ENCODE data around the gene LRCH1. TPM values are rescaled to one million over a fixed set of nuclear protein-coding genes. Genes with fewer than 3 reads are reported as not detected.
"Not testable (repeated sequence)": the region's sequence is repeated elsewhere in the genome, so short reads cannot be mapped to it uniquely, and the experiment has no call there.

LRCH1 gene
- total RNA-seq, 2 experiments from 2014 or later, result 16.9 to 18.1 TPM

DNA sequence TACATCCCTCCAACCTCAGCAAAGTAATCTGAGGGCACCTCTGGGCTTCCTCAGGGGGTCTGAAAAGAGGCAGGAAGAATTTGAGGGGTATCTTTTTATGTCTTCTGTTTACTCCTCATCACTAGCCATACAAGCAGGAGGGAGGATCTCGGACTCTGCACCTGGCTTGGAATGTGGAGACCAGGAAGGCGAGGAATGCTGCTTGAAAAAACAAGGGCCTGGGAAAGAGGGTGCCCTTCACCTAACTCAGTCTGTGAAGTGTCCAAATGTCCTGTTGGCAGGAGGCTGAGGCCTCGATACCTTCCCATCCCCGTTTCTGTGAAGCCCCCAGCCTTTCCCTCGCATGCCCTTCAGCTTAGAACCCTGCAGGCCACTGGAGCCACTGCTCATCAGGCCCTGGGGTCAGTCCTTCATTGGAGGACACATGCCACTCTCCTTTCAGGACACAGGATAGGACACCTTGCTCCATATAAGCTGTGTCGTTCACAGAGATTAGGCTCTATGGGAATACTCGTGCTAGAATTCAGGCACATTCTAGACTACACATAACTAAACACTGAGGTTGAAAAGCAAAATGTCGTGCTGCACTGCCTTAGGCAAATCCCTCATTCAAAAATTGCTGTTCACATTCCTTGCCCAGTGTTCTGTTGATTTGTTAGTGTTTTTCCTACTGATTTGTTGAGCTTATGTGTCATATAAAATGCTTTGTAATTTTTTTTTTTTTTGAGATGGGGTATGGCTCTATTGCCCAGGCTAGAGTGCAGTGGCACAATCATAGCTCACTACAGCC is 194.3 kb downstream of the LRCH1 start:
- Mint-ChIP-seq H3K4me3 (no peak overlapping the region), H3K9me3 (no peaks in the 10 kb centered on the region), H3K36me3 (peaks cover 33% of the 10 kb centered on the region), H3K27me3 (no peaks in the 10 kb centered on the region), H3K4me1 (peaks cover 20% of the 10 kb centered on the region), H3K27ac (no peak overlapping the region)
- DNase-seq, result no peak

DNA sequence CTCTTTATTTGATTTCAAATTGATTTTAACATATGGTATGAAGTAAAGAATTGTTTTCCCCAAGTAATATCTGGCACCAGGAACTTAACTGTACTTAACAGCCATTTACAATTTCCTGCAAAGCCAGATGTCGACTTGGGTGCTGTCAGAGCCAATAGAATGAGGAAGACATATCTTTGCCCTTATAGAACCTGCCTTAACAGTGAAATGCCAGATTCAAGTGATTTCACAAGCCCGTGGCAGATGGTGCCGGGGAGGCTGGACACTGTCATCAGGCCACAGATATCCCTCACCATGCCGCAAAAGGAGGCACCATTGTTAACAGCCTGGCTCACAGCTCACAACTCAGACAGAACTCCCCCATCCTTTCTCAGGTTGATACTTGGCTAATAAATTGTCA is 195.3 kb downstream of the LRCH1 start:
- no peak for DNase-seq
- H3K27me3 Mint-ChIP-seq, result no peaks in the 10 kb centered on the region
- peaks cover 22% of the 10 kb centered on the region for H3K4me1 Mint-ChIP-seq
- H3K9me3 Mint-ChIP-seq, result no peaks in the 10 kb centered on the region
- no peak overlapping the region for H3K4me3 Mint-ChIP-seq
- H3K27ac Mint-ChIP-seq, result no peak overlapping the region
- H3K36me3 Mint-ChIP-seq, result peaks cover 33% of the 10 kb centered on the region

DNA sequence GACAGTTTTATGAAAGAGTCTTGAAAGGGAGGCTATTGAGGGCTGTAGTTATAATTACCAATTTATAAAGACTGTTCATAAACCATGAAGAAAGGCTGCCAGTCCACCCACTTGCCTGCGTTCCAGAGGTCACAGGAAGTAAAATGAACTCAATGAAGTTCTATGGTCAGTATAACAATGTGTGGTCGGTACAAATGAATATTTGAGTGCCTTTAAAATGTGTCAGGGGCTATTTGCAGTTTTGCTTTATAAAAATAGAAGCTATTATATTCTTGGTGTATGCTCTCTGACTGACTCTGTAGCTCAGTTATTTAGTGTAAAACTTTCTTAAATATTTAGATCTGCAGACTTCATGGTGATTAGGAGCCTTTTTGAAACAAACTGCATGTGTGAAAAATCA is 197.0 kb downstream of the LRCH1 start:
- Mint-ChIP-seq H3K36me3 (peaks cover 35% of the 10 kb centered on the region), H3K4me1 (peaks cover 22% of the 10 kb centered on the region), H3K9me3 (no peaks in the 10 kb centered on the region), H3K27me3 (no peaks in the 10 kb centered on the region), H3K4me3 (no peak overlapping the region), H3K27ac (no peak overlapping the region)
- DNase-seq, result no peak

DNA sequence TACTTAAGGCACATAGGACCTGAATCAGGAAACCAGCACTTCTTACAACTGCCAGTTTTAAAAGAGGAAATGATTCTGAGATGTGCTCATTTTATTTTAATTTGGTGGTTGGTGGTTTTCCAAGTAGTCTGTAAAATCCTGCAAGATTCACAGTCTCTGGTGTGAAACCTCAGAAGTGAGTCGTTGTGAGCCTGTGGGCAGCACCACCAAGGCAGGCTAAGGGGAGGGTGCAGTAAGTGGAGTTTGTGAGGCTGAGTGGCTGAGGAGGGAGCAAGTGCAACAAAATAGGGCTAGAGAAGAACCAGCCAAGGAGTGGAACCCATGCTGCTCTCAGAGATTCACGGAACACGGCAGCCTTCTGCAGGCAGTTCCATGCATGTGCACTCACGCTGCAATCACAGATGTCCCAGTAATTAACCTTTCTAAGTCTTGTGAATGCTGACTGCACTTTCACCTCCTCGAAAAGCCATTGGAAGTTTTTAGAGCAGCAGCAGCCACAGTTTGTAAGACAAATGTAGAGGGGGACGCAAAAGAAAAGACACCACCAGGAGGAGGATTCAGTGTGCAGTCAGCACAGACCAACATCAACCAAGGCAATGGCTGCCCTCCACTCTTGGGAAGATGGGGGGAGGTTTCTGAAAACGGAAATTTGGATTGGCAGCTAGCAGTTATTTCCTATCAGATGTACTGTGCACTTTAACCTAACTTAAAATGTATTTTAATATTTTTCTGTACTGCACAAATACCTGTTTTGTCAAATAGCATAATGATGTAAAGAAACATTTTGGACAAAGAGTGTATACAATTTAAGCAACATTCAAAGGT is 199.1 kb downstream of the LRCH1 start:
- Mint-ChIP-seq H3K9me3 (no peaks in the 10 kb centered on the region), H3K27me3 (no peaks in the 10 kb centered on the region), H3K36me3 (peaks cover 22% of the 10 kb centered on the region), H3K27ac (peak overlapping the region; percentile 77), H3K4me1 (peaks cover 22% of the 10 kb centered on the region), H3K4me3 (peak overlapping the region; percentile 4)
- DNase-seq, result peak; percentile 66

DNA sequence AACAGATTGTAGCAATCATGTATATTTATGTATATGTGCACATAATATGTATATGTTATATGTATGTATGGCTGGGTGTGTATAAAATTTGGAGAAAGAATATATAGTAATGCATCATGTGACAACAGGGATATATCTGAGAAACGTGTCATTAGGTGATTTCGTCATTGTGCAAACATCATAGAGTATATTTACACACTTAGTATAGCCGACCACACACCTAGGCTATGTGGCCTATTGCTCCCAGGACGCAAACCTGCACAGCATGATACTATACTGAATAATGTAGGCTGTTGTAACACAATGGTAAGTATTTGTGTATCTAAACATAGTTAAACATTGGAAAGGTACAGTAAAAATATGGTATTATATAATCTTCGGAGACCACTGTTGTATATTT is 200.2 kb downstream of the LRCH1 start:
- no peak overlapping the region for H3K4me3 Mint-ChIP-seq
- H3K9me3 Mint-ChIP-seq, result no peaks in the 10 kb centered on the region
- H3K4me1 Mint-ChIP-seq, result peaks cover 22% of the 10 kb centered on the region
- H3K36me3 Mint-ChIP-seq, result peaks cover 21% of the 10 kb centered on the region
- H3K27me3 Mint-ChIP-seq, result no peaks in the 10 kb centered on the region
- no peak overlapping the region for H3K27ac Mint-ChIP-seq
- no peak for DNase-seq

DNA sequence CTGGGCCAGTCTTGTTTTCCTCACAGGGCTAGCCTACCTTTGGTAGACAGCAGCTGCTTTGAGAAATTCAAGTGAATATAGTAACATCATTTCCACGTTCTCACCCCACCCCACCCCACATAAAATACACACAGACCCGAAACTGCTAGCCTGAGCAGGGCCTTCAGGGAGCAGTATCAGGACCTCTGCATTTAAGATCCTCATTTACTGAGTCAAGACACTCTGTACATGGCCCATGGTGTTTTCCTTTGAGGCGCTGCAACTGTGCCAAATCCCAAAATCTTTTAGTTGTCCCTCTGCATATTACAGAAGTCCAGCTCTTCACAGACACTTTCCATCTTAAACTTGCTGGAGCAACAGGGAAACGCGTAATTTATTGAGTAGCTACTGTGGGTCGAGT is 200.9 kb downstream of the LRCH1 start:
- Mint-ChIP-seq H3K36me3 (peaks cover 17% of the 10 kb centered on the region), H3K27me3 (no peaks in the 10 kb centered on the region), H3K9me3 (no peaks in the 10 kb centered on the region), H3K4me1 (peaks cover 22% of the 10 kb centered on the region), H3K4me3 (no peak overlapping the region), H3K27ac (no peak overlapping the region)
- DNase-seq, result no peak

DNA sequence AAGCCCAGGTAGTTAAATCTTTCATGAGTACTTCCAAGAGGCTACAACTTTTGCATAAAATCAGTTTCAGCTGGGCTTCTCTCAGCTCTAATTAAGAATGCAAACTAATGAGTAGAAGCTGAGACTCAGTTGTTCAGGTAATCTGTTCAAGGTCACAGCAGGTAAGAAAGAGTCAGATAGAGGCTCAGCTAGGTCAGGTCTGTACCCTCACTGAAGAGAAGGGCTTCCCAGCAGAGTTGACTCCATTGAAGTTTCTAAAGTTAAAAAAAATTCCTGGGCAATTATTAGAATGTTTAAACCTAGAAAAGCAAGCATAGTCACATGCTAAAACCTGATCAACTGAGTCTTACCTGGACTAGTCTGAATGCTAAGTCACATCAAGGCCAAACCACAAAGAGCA is 201.8 kb downstream of the LRCH1 start:
- H3K27me3 Mint-ChIP-seq, result no peaks in the 10 kb centered on the region
- no peaks in the 10 kb centered on the region for H3K9me3 Mint-ChIP-seq
- H3K36me3 Mint-ChIP-seq, result peaks cover 17% of the 10 kb centered on the region
- no peak overlapping the region for H3K4me3 Mint-ChIP-seq
- H3K27ac Mint-ChIP-seq, result no peak overlapping the region
- no peak for DNase-seq
- H3K4me1 Mint-ChIP-seq, result peaks cover 20% of the 10 kb centered on the region

DNA sequence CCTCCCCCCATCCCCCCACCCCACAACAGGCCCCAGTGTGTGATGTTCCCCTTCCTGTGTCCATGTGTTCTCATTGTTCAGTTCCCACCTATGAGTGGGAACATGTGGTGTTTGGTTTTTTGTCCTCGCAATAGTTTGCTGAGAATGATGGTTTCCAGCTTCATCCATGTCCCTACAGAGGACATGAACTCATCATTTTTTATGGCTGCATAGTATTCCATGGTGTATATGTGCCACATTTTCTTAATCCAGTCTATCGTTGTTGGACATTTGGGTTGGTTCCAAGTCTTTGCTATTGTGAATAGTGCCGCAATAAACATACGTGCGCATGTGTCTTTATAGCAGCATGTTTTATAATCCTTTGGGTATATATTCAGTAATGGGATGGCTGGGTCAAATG is 202.5 kb downstream of the LRCH1 start:
- not testable (repeated sequence) for H3K27me3 Mint-ChIP-seq, DNase-seq, H3K9me3 Mint-ChIP-seq, H3K4me3 Mint-ChIP-seq, H3K27ac Mint-ChIP-seq
- H3K36me3 Mint-ChIP-seq, result peaks cover 15% of the 10 kb centered on the region
- peaks cover 16% of the 10 kb centered on the region for H3K4me1 Mint-ChIP-seq

DNA sequence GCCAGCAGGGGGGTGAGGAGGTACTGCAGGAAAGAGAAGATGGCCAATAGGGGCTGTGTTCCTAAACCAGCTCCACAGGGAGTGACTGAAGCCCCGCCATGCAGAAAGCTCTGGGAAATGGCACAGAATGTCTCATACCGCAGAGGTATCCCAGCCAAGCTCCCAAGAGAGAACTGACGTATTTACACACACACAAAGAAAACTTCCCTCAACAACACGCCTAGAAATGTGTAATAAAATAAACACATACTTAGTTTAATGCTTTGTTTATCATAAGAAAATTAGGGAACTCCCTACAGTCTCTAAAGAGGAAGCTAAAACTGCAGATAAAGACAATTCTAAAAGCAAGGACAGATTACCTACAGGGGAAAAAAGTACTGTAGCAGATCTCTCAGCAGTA is 204.0 kb downstream of the LRCH1 start:
- Mint-ChIP-seq H3K9me3 (no peaks in the 10 kb centered on the region), H3K27me3 (no peaks in the 10 kb centered on the region), H3K4me3 (no peak overlapping the region), H3K4me1 (peaks cover 4% of the 10 kb centered on the region), H3K27ac (no peak overlapping the region), H3K36me3 (peaks cover 4% of the 10 kb centered on the region)
- no peak for DNase-seq

DNA sequence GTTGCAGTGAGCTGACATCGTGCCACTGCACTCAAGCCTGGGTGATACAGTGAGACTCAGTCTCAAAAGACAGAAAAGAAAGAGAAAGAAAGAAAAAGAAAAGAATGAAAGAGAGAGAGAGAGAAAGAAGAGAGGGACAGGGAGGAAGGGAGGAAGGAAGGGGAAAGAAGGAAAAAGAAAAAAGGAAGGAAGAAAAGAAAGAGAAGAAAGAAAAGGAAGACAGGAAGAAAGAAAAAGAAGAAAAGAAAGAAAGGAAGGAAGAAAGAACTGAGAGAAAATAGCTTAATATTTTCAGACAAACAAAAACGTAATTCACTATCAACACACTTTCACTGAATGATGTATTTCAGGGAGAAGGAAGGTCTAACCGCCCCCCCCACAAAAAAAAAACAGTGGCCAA is 204.7 kb downstream of the LRCH1 start:
- peaks cover 2% of the 10 kb centered on the region for H3K4me1 Mint-ChIP-seq
- H3K27me3 Mint-ChIP-seq, result no peaks in the 10 kb centered on the region
- no peak overlapping the region for H3K4me3 Mint-ChIP-seq
- DNase-seq, result no peak
- H3K9me3 Mint-ChIP-seq, result no peaks in the 10 kb centered on the region
- peaks cover 2% of the 10 kb centered on the region for H3K36me3 Mint-ChIP-seq
- no peak overlapping the region for H3K27ac Mint-ChIP-seq

DNA sequence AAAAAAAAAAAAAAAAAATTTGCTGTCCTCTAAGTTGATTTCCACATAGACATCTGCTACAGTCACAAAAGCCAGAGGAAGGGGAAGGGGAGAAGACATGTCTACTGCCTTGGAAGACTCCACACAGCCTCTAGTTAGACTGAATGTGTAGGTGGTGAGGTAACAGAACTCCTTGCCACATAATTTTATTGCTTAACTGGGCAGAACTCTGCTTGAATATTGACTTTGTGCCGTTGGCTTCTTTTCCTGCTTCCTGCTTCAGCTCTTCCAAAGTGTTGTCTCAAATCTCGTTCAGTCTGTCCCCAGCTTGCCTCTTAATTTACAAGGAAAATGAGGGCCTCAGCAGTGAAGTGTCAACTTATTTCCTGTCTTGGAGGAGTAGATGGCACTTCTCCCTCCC is 206.9 kb downstream of the LRCH1 start:
- no peaks in the 10 kb centered on the region for H3K27me3 Mint-ChIP-seq
- DNase-seq, result no peak
- H3K27ac Mint-ChIP-seq, result no peak overlapping the region
- no peak overlapping the region for H3K4me3 Mint-ChIP-seq
- H3K36me3 Mint-ChIP-seq, result no peaks in the 10 kb centered on the region
- no peaks in the 10 kb centered on the region for H3K9me3 Mint-ChIP-seq
- H3K4me1 Mint-ChIP-seq, result no peaks in the 10 kb centered on the region

DNA sequence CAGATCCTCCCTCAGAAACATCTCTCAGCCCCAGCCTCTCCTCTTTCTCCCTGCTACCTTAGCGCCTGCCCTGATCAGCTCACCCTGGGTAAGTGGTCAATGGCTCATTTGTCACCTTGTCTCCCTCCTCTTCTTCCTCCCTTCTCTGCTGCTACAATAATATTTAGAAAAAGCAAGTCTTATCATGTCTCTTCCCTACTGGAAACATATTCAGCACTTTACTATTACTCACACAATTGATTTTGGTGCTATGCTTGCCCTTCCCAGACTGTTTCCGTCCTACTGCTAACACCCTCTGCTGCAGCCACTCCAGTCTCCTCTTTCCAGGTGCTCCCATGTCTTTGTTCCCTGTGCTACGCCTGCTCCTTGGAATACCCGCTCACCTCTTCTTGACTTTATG is 208.2 kb downstream of the LRCH1 start:
- Mint-ChIP-seq H3K4me1 (no peaks in the 10 kb centered on the region), H3K9me3 (no peaks in the 10 kb centered on the region), H3K27me3 (no peaks in the 10 kb centered on the region), H3K4me3 (no peak overlapping the region), H3K27ac (no peak overlapping the region), H3K36me3 (no peaks in the 10 kb centered on the region)
- no peak for DNase-seq

DNA sequence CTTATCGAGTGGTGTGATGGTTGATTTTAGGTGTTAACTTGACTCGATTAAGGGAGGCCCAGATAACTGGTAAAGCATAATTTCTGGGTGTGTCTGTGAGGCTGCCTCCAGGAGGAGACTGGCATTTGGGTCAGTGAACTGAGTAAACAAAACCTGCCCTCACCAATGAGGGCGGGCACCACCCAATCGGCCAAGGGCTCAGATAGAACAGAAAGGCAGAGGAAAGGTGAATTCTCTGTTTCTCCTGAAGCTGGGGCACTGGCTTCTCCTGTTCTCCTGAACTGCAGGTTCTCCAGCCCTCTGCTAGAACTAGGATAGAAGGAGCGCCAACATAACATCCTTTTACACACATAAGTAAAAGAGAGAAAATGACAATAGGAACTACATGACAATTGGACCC is 208.9 kb downstream of the LRCH1 start:
- Mint-ChIP-seq H3K4me3 (no peak overlapping the region), H3K27me3 (no peaks in the 10 kb centered on the region), H3K4me1 (no peaks in the 10 kb centered on the region), H3K36me3 (no peaks in the 10 kb centered on the region), H3K27ac (no peak overlapping the region), H3K9me3 (no peaks in the 10 kb centered on the region)
- DNase-seq, result no peak

DNA sequence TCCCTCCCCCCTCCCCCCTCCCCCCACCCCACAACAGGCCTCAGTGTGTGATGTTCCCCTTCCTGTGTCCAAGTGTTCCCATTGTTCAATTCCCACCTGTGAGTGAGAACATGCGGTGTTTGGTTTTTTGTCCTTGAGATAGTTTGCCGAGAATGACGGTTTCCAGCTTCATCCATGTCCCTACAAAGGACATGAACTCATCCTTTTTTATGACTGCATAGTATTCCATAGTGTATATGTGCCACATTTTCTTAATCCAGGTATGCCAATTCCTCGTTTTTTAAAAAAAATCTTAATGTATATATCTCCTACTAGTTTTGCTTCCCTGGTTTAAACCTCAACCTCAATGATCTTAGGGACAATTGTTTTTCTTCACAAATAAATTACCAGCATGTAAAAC is 217.0 kb downstream of the LRCH1 start:
- H3K27ac Mint-ChIP-seq, DNase-seq, H3K4me1 Mint-ChIP-seq, H3K27me3 Mint-ChIP-seq, H3K4me3 Mint-ChIP-seq, H3K9me3 Mint-ChIP-seq: not testable (repeated sequence)
- H3K36me3 Mint-ChIP-seq, result peaks cover 51% of the 10 kb centered on the region

DNA sequence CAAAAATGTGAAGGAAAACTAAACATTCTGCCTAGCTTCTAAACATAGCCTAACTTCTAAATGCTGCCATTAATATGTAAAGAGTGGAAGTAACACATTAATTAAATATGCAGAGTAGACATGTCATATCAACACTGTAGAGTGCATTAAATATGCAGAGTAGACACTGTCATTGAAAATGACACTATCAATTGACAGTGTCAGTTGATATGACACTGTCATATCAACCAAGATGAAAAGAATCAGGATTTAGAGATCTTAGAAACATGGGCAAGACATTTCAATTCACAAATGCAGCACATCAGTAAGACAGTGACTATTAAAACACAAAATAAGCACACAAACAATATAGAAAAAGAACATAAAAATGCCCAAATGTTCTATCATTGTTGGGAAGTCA is 218.7 kb downstream of the LRCH1 start:
- no peak overlapping the region for H3K27ac Mint-ChIP-seq
- H3K36me3 Mint-ChIP-seq, result peaks cover 60% of the 10 kb centered on the region

DNA sequence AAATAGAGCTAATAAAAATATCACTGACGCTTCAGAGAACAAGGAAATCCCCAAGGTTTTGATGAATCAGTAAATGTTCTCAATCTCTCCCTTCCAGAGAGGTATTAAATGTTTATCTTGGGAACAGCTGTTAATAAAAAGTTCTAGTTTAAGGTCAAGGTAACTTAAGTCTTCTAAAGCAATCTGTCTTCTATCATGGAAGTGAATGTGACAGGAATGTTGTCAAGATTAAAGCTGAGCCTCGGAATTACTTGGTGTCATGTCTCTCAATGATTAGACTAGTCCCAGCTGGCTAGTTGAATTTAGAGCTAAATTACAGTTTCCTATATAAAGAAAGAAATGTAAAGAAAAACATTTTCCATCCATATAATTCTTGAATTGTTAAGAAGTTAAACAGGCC is 220.6 kb downstream of the LRCH1 start:
- Mint-ChIP-seq H3K27ac (no peak overlapping the region), H3K4me3 (no peak overlapping the region), H3K27me3 (no peaks in the 10 kb centered on the region)

More for the DNA sequence above, 218.7 kb downstream of the LRCH1 start:
- no peak for DNase-seq
- H3K9me3 Mint-ChIP-seq, result no peaks in the 10 kb centered on the region
- peaks cover 2% of the 10 kb centered on the region for H3K4me1 Mint-ChIP-seq
- no peaks in the 10 kb centered on the region for H3K27me3 Mint-ChIP-seq
- H3K4me3 Mint-ChIP-seq, result no peak overlapping the region

More for the DNA sequence above, 220.6 kb downstream of the LRCH1 start:
- Mint-ChIP-seq H3K4me1 (peaks cover 2% of the 10 kb centered on the region), H3K36me3 (peaks cover 69% of the 10 kb centered on the region), H3K9me3 (no peaks in the 10 kb centered on the region)
- DNase-seq, result no peak
